Colon (tissue), 2 donors: ENCODE data around the gene BAIAP2.

Experiments
- FAIRE-seq: peaks from 2 replicates; lab custom pipeline; 2012; peaks lifted over from hg19 to GRCh38; lab: Jason Lieb, UNC
- donor health status: control.
- donor health status: control.

BAIAP2 gene

DNA sequence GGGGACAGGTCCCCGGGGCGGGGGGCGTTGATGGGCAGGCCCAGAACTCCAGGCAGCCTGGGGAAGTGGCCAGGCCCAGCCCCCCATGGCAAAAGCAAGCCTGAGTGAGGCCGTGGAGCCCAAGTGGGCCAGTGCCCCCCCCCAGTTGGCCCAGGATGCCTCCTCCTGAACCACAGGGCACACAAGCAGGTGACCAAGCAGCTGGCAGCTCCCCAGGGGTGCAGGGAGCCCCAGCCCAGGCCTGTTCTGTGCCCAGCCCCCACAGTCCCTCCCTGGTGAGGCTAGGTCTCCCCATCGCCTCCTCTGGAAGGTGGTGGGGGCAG is 92.1 kb downstream of the BAIAP2 start:
- no peak for FAIRE-seq

DNA sequence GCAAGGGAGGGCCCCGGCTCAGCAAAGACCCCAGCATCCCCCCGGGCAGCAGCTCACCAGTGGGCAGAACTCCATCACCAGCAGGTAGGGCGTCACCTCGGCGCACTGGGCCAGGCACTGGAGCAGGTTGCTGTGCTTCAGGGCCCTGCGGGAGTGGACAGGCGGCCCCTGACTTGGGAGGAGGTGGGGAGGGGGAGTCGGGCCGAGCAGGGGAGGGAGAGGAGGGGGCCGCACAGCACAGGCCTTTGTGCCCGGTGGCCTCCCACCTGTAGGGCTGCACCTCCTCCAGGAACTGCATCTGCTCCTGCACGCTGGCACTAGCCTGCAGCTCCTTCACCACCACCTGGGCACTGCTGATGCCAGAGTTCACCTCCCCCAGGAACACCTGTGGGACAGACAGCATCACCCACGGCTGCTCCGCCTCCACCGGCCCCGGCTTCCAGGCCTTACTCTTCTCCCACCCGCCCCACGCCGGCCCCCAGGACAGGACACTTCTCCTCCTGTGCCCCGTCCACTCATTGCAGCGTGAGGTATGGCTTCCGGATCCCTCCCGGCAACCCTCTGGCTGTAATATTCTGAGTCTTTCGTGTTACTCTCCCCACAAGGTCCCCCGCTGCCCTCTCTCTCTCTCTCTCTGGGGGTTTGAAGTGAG is 92.7 kb downstream of the BAIAP2 start:
- FAIRE-seq: no peak

DNA sequence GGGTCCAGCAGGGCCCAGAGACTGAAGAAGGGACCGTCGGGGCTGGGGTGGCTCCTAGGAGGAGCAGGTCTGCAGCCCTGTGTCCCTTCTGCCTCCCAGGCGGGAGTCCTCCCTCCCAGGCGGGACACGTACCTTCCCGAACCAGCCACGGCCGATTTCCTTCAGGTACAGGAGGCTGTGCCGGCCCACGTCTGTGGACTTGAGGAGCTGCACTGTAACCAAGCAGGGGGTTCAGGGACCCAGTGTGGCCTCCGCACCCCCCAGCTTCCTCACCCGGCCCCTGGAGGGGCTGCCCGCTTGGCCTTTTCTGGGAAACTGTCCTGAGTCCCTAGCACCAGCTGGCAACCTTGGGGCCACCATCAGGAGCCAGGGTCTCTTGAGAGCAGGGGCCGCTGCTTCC is 93.4 kb downstream of the BAIAP2 start:
- no peak for FAIRE-seq

GRCh38 chr17:81128774-81129173 is 93.8 kb downstream of the BAIAP2 start:
- FAIRE-seq: no peak

DNA sequence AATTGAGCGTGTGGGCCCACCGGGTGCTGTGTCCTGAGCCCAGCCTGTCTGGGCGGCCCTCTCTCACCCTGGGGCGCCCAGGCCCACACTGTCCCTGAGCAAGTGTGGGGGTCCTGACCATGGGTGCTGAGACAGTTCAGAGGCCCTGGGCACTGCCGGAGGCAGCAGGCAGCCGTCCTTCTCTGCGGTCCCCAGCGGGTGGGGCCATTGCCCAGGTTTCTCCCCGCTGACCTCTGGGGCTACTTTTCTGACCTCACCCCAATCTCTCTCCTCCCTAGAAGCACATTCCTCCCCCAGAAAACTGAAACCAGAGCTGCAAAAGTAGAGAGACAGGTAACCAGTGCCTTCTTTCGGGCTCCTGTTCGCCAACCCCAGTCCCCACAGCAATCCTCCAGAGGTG is 94.3 kb downstream of the BAIAP2 start:
- no peak for FAIRE-seq

DNA sequence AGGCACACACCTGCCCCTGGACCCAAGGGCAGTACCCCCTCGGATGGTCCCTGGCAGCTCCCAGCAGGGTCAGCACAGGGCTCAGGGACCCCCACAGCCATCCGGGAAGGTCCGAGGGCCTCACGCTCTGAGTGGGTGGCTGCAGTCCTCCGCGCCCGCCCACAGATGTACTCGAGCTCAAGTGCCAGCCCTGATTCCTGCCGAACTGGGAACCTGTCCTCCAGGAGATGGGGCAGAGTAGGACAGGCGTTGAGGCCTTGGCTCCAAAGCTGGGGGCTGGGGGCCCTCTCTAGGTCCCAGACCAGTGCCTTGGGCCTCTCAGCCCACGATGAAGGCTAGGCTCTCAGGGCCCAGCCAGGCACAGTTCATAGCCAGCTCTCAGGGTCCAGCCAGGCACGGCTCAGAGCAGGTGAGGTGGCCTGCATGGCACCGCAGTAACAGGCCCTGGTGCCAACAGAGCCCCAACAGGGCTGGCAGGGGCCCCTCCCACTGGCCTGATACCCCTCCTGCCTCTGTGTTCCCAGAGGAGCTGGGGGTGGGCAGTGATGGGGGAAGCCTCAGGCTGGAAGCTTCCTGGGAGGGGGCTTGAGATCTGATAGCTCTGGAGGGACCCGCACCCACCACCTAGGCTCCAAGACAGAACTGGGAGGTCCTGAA is 94.9 kb downstream of the BAIAP2 start:
- no peak for FAIRE-seq

- no peak for FAIRE-seq
Observed at GRCh38 chr17:81130385-81131361, 95.7 kb downstream of the BAIAP2 start.

- no peak for FAIRE-seq
Observed at GRCh38 chr17:81131486-81132196, 96.7 kb downstream of the BAIAP2 start.

GRCh38 chr17:81132197-81132540 is 97.2 kb downstream of the BAIAP2 start:
- no peak for FAIRE-seq

DNA sequence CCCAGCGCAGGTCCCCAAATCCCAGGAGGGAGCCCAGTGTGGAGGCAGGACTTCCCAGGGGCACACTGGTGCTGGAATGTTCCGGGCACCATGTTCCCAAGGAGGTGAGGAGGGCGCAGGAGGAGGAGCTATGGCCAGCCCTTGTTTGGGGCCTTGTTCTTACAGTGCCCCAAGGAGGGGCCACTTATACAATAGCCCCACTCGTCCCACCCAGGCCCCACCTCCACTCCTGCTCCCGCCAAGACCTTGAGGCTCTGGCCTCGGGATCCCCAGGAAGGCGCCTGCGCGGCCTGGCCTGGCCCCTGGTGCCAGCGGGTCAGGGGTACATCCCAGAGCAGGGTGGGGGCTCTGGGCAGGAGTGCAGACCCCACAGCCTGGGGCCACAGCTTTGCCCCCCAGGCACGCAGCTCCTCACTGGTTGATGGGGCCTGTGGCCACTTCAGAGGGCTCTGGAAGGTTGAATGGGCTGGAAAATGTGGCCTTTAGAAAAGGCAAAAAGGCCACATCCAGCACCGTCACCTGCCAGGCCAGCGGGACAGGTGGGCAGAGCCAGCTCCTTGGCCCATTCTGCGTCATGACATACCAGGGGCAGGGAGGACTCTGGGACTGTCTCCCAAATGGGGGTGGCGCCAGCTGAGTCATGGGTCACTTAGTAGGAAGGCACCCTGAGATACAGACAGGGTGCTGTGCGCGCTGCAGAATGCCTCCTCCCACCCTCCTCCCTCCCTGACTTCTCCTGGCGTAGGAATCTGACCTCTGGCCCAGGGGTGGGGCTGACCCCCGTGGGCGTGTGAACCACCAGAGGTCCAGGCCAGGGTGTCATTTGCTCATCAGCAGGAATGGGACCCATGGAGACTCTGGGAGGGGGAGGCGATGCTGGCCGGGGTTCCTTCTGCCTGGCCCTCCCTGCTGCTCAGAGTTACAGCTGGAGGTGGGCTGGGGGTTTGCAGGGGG is 98.1 kb downstream of the BAIAP2 start:
- FAIRE-seq: no peak

DNA sequence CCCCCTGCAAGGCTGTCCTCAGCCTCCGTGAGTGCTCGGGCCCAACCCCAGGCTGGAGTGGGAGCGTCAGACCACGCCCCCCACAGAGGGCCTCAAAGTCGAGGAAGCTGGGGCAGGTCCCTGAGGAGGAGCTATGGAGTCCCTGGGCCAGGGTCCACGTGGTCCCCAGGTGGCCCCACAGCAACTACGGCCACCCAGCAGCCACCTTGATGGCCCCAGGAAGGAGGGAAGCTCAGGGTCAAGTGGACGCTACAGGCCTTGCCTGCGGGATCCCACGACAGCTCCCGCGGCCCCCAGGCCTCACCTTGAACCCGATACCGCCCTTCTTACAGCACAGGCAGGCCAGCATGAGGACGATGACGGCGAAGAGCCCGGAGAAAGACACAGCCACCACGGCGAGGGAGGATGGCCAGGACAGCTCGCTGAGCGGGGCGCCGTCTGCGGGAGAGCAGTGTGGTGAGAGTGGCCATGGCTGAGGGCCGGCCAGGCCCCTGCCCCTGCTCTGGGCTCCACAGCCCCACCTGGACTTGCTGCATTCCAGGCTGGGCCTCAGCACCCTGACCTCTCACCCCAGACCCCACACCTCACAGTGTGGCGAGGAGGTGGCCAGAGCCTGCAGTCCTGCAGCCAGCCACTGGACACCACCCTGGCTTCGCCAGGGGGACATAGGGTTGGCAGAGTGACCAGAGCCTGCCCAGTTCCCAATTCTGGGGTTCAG is 99.3 kb downstream of the BAIAP2 start:
- FAIRE-seq: no peak

GRCh38 chr17:81135505-81136278 is 100.7 kb downstream of the BAIAP2 start:
- FAIRE-seq: no peak

- no peak for FAIRE-seq
Observed at GRCh38 chr17:81136366-81136765, 101.4 kb downstream of the BAIAP2 start.

GRCh38 chr17:81137248-81137647 is 102.3 kb downstream of the BAIAP2 start:
- FAIRE-seq: no peak

DNA sequence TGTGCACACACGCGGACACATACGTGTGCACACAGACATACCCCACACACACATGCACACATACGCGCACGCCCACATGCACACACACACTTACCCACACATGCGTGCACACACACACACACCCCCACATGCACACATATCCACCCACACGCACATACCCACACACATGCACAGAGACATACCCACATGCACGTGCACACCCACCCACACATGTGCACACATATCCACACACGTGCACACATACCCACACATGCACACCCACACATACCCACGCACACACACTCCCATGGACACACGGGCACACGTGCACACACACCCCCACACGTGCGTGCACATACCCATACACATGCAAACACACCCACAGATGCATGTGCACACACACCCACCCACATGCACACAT is 103.1 kb downstream of the BAIAP2 start:
- FAIRE-seq: no peak

DNA sequence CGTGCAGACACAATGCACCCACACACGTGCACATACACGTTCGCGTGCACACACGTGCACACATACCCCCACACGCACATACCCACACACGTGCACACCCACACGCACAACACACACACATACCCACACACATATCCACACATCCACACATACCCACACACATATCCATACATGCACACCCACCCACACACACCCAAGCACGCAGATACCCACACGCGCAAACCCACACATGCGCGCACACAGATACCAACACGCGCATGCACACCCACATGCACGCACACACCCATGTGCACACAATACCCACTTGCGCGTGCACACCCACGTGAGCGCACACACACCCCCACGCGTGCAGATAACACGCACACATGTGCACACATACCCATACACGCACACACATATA is 103.5 kb downstream of the BAIAP2 start:
- no peak for FAIRE-seq

DNA sequence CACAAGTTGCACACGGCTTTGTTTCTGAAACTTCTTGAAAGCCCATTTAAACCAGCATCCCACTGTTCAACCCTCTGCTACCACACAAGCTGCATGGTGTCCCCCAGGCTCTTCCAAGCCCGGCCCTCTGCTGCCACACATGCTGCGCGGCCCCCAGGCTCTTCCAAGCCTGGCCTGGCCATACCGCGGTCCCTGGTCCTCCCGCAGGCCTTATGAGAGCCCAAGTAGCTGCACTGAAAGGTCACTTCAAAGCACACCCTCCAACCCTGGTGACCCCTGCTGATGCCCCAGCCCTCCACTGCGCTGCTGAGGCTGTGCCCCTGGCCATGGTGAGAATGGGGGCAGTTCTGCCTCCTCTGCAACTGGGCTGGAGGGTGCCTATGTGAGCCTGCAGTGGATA is 104.5 kb downstream of the BAIAP2 start:
- FAIRE-seq: no peak

GRCh38 chr17:81140018-81140417 is 105.1 kb downstream of the BAIAP2 start:
- FAIRE-seq: no peak

DNA sequence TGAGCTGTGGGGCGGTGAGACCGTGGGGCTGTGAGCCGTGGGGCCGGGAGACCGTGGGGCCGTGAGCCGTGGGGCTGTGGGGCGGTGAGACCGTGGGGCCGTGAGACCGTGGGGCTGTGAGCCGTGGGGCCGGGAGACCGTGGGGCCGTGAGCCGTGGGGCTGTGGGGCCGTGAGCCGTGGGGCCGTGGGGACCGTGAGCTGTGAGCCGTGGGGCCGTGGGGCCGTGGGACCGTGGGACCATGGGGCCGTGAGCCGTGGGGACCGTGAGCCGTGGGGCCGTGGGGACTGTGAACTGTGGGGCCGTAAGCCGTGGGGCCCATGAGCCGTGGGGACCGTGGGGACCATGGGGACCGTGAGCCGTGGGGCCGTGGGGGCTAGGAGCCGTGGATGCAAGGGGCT is 105.7 kb downstream of the BAIAP2 start:
- FAIRE-seq: no peak
